ENCODE measurements around the gene ARR3.
"Not testable (repeated sequence)": the region's sequence is repeated elsewhere in the genome, so short reads cannot be mapped to it uniquely, and the experiment has no call there.

The ARR3 gene

DNA sequence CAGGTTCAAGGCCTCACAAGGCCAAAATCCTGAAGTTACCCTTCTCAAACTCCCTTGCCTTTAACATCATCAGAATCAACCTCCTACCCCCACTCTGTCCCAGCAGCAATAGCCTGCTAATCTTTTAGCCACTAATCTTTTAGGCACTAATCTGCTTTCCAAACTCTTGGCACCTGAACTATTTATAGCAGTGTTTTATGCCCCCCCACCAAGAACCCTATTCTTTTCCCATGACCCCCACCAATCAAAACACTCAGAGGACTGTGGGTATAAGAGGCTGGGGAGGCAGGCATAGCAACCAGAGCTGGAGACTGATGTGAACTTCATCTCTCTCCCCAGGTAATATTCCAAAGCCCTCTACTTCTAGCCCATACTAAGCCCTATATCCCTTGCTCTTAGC lies at the start of gene ARR3:
Gene ARR3 (plus strand): TSS at position 301 of the 400 bp plus-strand sequence. CDS start 1,052 bp downstream, outside the sequence.
- Histone ChIP-seq H3K27ac (ENCODE audit: low read length) (no peak within 1 kb of the TSS), H3K27me3 (ENCODE audit: insufficient read depth, low read length) (no peaks in the 10 kb centered on the region), H3K36me3 (ENCODE audit: insufficient read depth, low read depth, low read length) (no peaks in the 10 kb centered on the region), H3K4me1 (ENCODE audit: insufficient read depth, low read length) (no peaks in the 10 kb centered on the region), H3K9me3 (ENCODE audit: insufficient read depth, low read depth, low read length) (no peaks in the 10 kb centered on the region), H3K9ac (ENCODE audit: low read depth, low read length) (no peak within 1 kb of the TSS), H3K4me3 (ENCODE audit: low read length) (no peak within 1 kb of the TSS)

DNA sequence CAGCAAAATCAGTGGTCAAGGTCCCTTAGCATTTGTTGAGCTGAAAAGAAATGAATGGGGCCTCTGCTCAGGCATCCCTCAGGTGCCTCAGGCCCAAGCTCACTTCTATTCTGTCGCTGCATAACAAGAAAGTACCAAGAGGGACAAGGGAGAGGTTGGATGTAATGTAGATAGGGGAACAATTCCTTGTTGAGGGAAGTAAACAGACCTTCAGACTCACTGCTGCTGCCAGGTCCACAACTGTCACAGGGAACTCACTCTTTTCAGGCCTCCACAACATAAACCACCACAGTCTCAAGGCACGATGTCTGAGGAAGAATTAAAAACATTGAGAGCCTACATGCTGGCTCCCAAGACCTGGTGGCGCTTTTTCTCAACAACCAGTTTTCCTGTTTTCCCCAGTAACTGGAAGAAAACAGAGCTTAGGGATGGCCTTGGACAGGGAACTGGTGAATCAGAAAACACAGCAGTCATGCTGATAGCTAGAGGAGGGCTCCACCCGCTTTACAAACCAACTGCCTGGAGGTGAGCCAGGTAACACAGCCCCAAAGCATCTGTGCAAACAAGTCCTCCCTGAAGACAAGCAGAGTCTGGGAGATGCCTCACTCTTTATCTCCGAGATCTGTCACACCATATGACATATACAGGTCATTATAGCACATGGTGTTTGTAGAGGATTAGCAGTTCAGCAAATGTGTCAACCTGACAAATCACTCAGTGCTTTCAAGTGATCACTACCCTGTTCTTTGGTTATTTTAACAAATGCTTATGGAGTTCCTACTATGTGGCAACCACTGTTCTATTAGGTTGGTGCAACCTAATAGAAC lies 48.0 kb upstream of the ARR3 start:
- H3K9ac ChIP-seq (ENCODE audit: low read depth, low read length), result no peak overlapping the region
- H3K27me3 ChIP-seq (ENCODE audit: insufficient read depth, low read length), result no peaks in the 10 kb centered on the region

DNA sequence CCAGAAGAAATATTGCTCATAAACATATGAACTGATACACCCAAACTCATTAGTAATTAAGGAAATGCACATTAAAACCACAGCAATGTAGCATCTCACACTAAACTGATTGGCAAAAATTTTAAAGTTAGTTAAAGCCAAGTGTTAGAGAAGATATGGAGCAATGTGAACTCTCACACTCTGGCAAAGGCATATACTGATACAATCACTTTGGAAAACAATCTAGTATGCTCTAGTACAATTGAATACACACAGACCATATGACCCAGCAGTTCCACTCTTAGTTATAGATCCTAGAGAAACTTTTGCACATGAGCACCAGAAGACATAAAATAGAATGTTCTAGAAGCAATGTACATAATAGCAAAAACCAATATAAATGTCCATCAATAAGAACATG lies 42.1 kb upstream of the ARR3 start:
- Histone ChIP-seq H3K36me3 (ENCODE audit: insufficient read depth, low read depth, low read length) (no peaks in the 10 kb centered on the region), H3K4me1 (ENCODE audit: insufficient read depth, low read length) (no peaks in the 10 kb centered on the region), H3K27me3 (ENCODE audit: insufficient read depth, low read length) (no peaks in the 10 kb centered on the region)

More for the DNA sequence above, 48.0 kb upstream of the ARR3 start:
- Histone ChIP-seq H3K4me3 (ENCODE audit: low read length) (no peak overlapping the region), H3K4me1 (ENCODE audit: insufficient read depth, low read length) (no peaks in the 10 kb centered on the region), H3K27ac (ENCODE audit: low read length) (no peak overlapping the region), H3K9me3 (ENCODE audit: insufficient read depth, low read depth, low read length) (no peaks in the 10 kb centered on the region), H3K36me3 (ENCODE audit: insufficient read depth, low read depth, low read length) (no peaks in the 10 kb centered on the region)

DNA sequence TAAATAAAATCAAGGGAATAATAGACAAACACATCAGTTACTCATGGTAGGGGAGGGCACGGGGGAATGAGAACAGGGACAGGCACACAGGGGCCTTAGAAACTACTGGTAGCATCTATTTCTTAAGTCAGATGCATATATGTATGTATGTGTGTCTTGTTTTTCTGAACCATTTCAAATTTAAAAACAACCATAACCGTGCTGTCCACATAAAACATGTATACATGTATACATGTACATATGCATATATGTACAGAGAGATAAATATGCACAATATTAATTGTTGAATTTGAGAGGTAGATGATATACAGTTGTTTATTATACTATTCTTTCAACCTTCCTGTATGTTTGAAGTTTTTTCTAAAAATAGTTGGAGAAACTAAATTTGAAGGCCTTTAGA lies 41.4 kb upstream of the ARR3 start:
- no peaks in the 10 kb centered on the region for H3K27me3 ChIP-seq (ENCODE audit: insufficient read depth, low read length)
- H3K9me3 ChIP-seq (ENCODE audit: insufficient read depth, low read depth, low read length), result no peaks in the 10 kb centered on the region
- H3K27ac ChIP-seq (ENCODE audit: low read length), result no peak overlapping the region
- H3K4me3 ChIP-seq (ENCODE audit: low read length), result no peak overlapping the region
- no peak overlapping the region for H3K9ac ChIP-seq (ENCODE audit: low read depth, low read length)
- no peaks in the 10 kb centered on the region for H3K36me3 ChIP-seq (ENCODE audit: insufficient read depth, low read depth, low read length)
- H3K4me1 ChIP-seq (ENCODE audit: insufficient read depth, low read length), result no peaks in the 10 kb centered on the region

More for the DNA sequence above, 42.1 kb upstream of the ARR3 start:
- Histone ChIP-seq H3K4me3 (ENCODE audit: low read length) (no peak overlapping the region), H3K9me3 (ENCODE audit: insufficient read depth, low read depth, low read length) (no peaks in the 10 kb centered on the region), H3K9ac (ENCODE audit: low read depth, low read length) (no peak overlapping the region), H3K27ac (ENCODE audit: low read length) (no peak overlapping the region)

DNA sequence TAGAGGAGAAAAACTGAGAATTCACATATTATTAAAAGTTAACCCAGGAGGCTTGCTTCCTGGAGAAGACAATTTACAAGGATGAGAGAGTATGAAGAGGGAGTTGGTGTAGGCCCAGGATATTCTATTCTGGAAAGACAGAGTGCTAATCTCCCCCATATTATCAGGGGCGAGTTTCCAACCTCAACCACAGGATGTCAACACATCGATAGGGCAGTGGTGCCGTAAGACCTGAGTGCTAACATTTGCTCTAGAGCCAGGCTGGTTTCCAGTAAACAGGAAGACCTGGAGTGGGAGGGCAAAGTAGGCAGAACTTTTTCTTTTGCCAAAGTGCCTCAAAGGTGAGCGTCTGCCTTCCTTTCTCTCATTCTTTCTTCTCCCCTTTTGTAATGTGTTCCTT lies 36.5 kb upstream of the ARR3 start:
- H3K4me3 ChIP-seq (ENCODE audit: low read length), result no peak overlapping the region
- H3K9me3 ChIP-seq (ENCODE audit: insufficient read depth, low read depth, low read length), result no peaks in the 10 kb centered on the region
- H3K27me3 ChIP-seq (ENCODE audit: insufficient read depth, low read length), result no peaks in the 10 kb centered on the region

DNA sequence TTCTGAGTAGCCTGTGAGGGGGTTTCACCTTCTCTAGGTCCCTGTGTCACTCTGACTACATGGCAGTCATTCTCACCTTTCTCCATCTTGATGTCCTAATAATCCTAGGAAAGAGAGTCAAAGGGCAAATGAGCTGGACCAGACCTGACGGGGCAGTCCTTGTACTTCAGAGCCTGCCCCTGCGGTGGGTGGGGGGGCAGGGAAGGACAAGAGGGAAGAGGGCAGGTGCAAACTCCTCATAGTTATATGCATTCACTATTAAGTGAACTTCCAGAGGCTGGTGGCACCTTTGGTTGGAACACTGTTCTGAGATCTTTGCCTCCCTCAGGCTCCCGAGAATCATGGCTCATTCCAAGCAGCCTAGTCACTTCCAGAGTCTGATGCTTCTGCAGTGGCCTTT lies 33.8 kb upstream of the ARR3 start, which contains the start of gene AWAT1:
Gene AWAT1 (plus strand): TSS at position 301 of the 400 bp plus-strand sequence. CDS start 41 bp downstream, at position 342.
- Histone ChIP-seq H3K4me1 (ENCODE audit: insufficient read depth, low read length) (no peaks in the 10 kb centered on the region), H3K4me3 (ENCODE audit: low read length) (no peak within 1 kb of the TSS), H3K9me3 (ENCODE audit: insufficient read depth, low read depth, low read length) (no peaks in the 10 kb centered on the region), H3K9ac (ENCODE audit: low read depth, low read length) (no peak within 1 kb of the TSS), H3K27ac (ENCODE audit: low read length) (no peak within 1 kb of the TSS), H3K36me3 (ENCODE audit: insufficient read depth, low read depth, low read length) (no peaks in the 10 kb centered on the region), H3K27me3 (ENCODE audit: insufficient read depth, low read length) (no peaks in the 10 kb centered on the region)

More for the DNA sequence above, 36.5 kb upstream of the ARR3 start:
- Histone ChIP-seq H3K9ac (ENCODE audit: low read depth, low read length) (no peak overlapping the region), H3K4me1 (ENCODE audit: insufficient read depth, low read length) (no peaks in the 10 kb centered on the region), H3K27ac (ENCODE audit: low read length) (no peak overlapping the region), H3K36me3 (ENCODE audit: insufficient read depth, low read depth, low read length) (no peaks in the 10 kb centered on the region)

DNA sequence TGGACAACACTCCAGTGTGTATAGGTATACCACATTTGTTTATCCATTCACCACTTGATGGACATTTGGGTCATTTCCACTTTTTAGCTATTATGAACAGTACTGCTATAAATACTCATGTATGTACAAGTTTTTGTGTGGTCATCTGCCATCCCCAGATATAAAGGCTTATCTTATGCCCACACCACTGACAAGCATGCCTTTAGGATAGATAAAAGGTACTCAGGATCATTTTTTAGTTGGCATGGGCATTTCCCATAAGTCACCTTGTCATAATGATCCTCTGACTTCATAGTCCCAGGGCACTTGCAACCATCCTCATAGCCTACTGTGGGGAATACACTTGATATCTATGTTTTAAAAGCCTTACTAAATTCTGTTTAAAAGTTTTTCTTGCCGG lies 27.4 kb upstream of the ARR3 start:
- H3K36me3 ChIP-seq (ENCODE audit: insufficient read depth, low read depth, low read length), result no peaks in the 10 kb centered on the region
- H3K27ac ChIP-seq (ENCODE audit: low read length), result no peak overlapping the region
- no peaks in the 10 kb centered on the region for H3K27me3 ChIP-seq (ENCODE audit: insufficient read depth, low read length)
- no peak overlapping the region for H3K4me3 ChIP-seq (ENCODE audit: low read length)
- H3K9ac ChIP-seq (ENCODE audit: low read depth, low read length), result no peak overlapping the region
- H3K4me1 ChIP-seq (ENCODE audit: insufficient read depth, low read length), result no peaks in the 10 kb centered on the region; the same call in 1 of the 2 replicates
- no peaks in the 10 kb centered on the region for H3K9me3 ChIP-seq (ENCODE audit: insufficient read depth, low read depth, low read length)

DNA sequence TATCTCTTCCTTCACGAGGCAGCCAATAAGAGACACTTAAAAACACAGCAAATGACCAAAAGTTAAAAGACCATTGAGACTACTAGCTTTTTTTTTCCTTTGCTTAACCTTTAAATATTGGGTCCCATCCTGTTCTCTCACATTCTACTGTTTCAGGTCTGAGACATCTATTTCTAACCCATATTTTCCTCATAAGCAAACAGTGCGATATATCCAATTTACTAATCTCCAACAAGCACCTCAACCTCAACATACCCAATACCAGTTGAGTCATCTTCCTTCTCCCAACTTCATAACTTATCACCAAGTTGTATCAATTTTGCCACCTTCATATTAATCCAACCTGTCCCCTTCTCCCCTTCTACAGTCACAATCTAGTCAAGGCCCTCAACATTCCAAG lies 26.6 kb upstream of the ARR3 start:
- no peak overlapping the region for H3K9ac ChIP-seq (ENCODE audit: low read depth, low read length)
- H3K27me3 ChIP-seq (ENCODE audit: insufficient read depth, low read length), result no peaks in the 10 kb centered on the region
- no peak overlapping the region for H3K27ac ChIP-seq (ENCODE audit: low read length)
- H3K36me3 ChIP-seq (ENCODE audit: insufficient read depth, low read depth, low read length), result no peaks in the 10 kb centered on the region
- no peaks in the 10 kb centered on the region for H3K9me3 ChIP-seq (ENCODE audit: insufficient read depth, low read depth, low read length)
- no peaks in the 10 kb centered on the region; the same call in 1 of the 2 replicates for H3K4me1 ChIP-seq (ENCODE audit: insufficient read depth, low read length)
- no peak overlapping the region for H3K4me3 ChIP-seq (ENCODE audit: low read length)

DNA sequence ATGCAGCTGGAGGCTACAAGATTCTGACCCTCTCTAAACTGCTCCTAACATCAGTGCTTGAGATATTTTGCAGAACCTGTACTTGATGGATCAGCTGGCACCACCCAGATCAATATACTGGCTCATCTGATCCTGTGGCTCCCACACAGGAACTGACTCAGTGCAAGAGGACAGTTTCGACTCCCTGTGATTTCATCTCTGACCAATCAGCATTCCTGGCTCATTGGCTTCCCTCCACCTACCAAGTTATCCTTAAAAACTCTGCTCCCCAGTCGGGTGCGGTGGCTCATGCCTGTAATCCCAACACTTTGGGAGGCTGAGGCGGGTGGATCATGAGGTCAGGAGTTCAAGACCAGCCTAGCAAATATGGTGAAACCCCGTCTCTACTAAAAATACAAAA lies 24.5 kb upstream of the ARR3 start:
- H3K27ac ChIP-seq (ENCODE audit: low read length), result not testable (repeated sequence)

DNA sequence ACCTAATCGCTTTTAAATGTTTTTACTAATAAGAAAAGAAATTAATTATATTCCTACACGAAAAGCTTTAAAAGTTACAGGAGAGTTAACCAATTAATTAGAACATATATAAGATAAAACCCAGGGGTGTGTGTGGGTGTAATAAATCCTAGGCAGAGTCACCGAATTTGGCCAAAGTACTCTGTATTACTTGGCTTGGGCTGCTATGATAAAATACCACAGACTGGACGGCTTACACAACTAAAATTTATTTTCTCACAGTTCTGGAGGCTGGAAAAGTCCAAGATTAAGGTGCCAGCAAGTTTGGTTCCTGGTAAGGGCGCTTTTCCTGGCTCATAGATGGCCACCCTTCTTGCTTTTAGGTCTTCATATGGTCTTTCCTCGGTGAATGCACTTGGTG lies 23.3 kb upstream of the ARR3 start:
- Histone ChIP-seq H3K4me3 (ENCODE audit: low read length) (no peak overlapping the region), H3K27me3 (ENCODE audit: insufficient read depth, low read length) (no peaks in the 10 kb centered on the region), H3K27ac (ENCODE audit: low read length) (no peak overlapping the region), H3K9ac (ENCODE audit: low read depth, low read length) (no peak overlapping the region), H3K4me1 (ENCODE audit: insufficient read depth, low read length) (no peaks in the 10 kb centered on the region; the same call in 1 of the 2 replicates), H3K9me3 (ENCODE audit: insufficient read depth, low read depth, low read length) (no peaks in the 10 kb centered on the region), H3K36me3 (ENCODE audit: insufficient read depth, low read depth, low read length) (no peaks in the 10 kb centered on the region)

More for the DNA sequence above, 24.5 kb upstream of the ARR3 start:
- not testable (repeated sequence) for H3K4me3 ChIP-seq (ENCODE audit: low read length); H3K4me1 ChIP-seq (ENCODE audit: insufficient read depth, low read length); H3K9me3 ChIP-seq (ENCODE audit: insufficient read depth, low read depth, low read length); H3K9ac ChIP-seq (ENCODE audit: low read depth, low read length); H3K27me3 ChIP-seq (ENCODE audit: insufficient read depth, low read length); H3K36me3 ChIP-seq (ENCODE audit: insufficient read depth, low read depth, low read length)

DNA sequence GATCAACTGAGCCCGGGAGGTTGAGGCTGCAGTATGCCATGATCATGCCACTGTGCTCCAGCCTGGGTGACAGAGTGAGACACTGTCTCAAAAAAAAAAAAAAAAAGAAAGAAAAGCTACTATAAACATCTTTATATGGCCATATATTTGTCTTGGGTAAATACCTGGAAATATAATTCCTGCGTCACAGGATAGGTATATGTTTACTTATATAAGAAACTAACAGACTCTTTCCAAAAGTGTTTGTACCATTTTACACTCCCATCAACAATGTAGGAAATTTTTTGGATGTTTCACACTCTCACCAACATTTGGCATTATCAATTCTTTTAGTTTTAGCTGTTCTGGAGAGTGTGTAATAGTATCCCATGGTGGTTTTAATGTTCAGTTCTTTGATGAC lies 20.9 kb upstream of the ARR3 start:
- Histone ChIP-seq H3K4me3 (ENCODE audit: low read length) (no peak overlapping the region), H3K27me3 (ENCODE audit: insufficient read depth, low read length) (no peaks in the 10 kb centered on the region), H3K27ac (ENCODE audit: low read length) (no peak overlapping the region), H3K36me3 (ENCODE audit: insufficient read depth, low read depth, low read length) (no peaks in the 10 kb centered on the region), H3K4me1 (ENCODE audit: insufficient read depth, low read length) (no peaks in the 10 kb centered on the region; the same call in 1 of the 2 replicates), H3K9me3 (ENCODE audit: insufficient read depth, low read depth, low read length) (no peaks in the 10 kb centered on the region), H3K9ac (ENCODE audit: low read depth, low read length) (no peak overlapping the region)

DNA sequence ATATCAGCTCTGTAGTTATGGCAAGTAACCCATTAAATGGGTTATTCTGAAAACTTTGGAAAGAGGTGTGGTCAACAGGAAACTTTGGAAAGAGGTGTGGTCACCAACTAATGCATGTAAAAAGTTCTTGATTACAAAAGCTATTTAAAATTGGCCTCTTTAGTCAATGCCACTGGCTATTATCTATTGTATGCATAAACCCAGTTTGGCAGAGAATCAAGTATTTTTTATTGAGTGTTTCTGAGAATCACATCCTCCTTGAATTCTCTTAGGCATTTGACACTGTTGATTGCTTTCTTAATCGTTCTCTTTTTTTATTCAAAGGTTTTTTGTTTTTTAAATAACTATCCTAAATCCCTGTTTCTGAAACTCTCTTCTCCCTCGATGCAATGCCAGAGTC lies 15.6 kb upstream of the ARR3 start:
- no peak overlapping the region for H3K4me3 ChIP-seq (ENCODE audit: low read length)
- no peaks in the 10 kb centered on the region for H3K27me3 ChIP-seq (ENCODE audit: insufficient read depth, low read length)
- H3K36me3 ChIP-seq (ENCODE audit: insufficient read depth, low read depth, low read length), result no peaks in the 10 kb centered on the region
- H3K9me3 ChIP-seq (ENCODE audit: insufficient read depth, low read depth, low read length), result no peaks in the 10 kb centered on the region
- no peak overlapping the region for H3K9ac ChIP-seq (ENCODE audit: low read depth, low read length)
- no peak overlapping the region for H3K27ac ChIP-seq (ENCODE audit: low read length)
- H3K4me1 ChIP-seq (ENCODE audit: insufficient read depth, low read length), result no peaks in the 10 kb centered on the region
